GM18858 (cell line): Measurements from ENCODE around the gene RASEF.
A peak's percentile ranks its signal among the peaks of the same experiment; 100 is the strongest.

ENCODE experiments used
- ATAC-seq: cut with Tn5 transposase; IDR thresholded peaks from one replicate; pipeline ENCODE4 v1.9.1; 2021; ENCODE audit not compliant: unreplicated experiment

RASEF gene

GRCh38 chr9:83013867-83014605 is 48.9 kb downstream of the RASEF start:
- no peak for ATAC-seq

GRCh38 chr9:83012922-83013838 is 49.8 kb downstream of the RASEF start:
- ATAC-seq = no peak

DNA sequence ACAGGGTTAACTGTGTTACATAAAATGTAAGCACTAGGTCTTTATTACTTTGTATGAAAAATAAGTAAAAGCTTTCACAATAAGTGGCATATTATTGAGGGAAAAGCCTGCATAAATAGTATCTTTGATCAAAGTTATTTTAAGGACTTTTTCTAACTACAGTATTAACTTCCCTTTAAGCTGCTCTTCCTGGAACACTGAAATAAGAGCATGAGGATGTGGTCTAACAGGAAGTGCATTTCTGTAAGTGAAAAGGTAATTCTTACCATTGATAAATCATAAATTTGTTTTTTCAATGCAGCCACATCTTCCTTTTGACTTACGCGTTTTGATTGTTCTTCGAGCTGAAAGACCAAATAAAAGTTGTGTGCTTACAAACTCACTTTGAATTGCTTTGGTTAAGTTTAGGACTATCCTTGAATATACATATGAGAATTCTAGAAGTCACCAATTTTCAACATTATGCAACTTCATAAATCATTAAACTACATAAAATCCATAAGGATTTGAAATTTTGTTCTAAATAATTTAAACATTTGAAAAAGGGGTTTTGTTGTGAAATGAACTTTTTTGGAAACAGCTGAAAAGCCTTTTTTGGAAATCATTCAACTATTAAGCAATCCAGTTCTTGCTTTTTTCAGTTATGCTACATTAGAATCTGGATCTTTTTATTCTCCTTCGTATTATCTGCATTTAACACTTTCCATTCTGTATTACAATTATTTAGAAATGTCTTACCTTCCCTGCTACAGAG is 50.6 kb downstream of the RASEF start:
- ATAC-seq = no peak

- ATAC-seq = no peak
Observed at GRCh38 chr9:83011611-83012010, 51.3 kb downstream of the RASEF start.

- no peak for ATAC-seq
Observed at GRCh38 chr9:83007521-83008300, 55.2 kb downstream of the RASEF start.

DNA sequence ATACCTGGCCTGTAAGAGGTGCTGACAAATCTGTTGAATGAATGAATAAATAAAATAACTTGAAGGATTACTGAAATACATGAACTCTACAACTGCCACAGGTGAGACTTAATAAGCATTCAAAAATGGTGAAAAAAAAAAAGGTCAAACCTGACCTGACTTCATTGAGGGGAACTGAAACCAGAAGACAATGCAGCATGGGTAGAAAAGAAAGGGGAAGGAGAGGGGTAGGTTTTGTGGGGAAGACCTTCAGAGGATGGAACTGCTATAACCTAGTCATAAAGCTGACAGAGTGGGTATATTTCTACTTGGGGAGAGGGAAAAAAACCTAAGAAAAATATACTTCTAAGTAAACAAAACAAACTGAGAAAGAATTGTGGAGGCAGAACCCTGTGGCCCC is 56.6 kb downstream of the RASEF start:
- ATAC-seq = peak; percentile 69

GRCh38 chr9:83005963-83006362 is 57.0 kb downstream of the RASEF start:
- ATAC-seq = no peak

GRCh38 chr9:83005361-83005760 is 57.6 kb downstream of the RASEF start:
- no peak for ATAC-seq

DNA sequence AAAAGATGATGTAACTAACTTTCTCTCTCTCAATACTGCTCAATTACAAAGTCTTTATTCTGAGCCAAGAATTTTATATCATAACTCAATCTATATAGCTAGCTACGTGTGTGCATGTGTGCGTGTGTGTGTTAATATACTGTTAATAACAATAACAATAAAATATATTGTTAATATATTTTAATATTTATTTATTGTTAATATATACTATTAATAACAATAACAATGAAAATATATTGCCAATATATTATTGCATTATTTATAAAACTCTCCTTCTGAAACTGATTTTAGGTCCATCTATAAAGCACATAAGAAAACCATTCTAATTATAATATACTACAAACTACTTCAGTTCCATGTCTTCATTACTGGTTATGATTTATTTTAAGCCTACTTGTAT is 60.6 kb downstream of the RASEF start:
- no peak for ATAC-seq

DNA sequence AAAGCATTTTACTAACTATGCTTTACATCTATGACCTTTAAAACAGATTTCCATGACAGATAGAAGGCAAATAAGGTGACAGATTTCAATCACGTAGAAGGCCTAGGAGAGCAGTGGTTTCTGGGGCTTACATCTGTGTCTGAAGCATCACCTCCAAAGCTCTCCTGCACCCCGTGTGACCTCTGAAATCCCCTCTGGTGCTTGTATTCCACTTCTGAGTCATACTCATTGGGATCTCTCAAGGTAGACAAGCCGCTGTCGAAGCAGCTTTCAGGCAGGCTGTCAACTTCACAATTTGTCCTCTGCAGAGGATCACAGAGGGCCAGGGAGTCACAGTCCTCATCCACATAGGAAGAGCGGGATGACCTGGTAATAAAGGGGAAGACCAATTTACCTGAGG is 62.2 kb downstream of the RASEF start:
- ATAC-seq = no peak

DNA sequence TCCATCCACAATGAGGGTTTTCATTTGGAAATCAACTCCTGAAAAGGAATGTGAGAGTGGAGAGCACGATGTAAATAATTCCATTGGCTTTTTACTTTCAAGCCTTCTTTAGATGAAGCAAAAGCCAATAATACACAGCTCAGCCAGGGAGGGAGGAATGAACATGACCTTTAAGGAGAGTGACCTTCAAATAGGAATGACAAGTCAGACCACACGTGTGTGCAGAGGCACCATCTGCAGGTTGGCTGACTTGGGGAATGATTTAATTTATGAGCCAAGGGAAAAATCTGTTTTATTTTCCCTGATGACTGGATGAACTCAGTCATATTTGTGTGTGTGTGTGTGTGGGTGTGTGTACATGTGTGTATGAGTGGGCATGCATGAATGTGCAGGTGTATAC is 64.5 kb downstream of the RASEF start:
- no peak for ATAC-seq

- ATAC-seq = no peak
Observed at GRCh38 chr9:82997476-82998140, 65.3 kb downstream of the RASEF start.

DNA sequence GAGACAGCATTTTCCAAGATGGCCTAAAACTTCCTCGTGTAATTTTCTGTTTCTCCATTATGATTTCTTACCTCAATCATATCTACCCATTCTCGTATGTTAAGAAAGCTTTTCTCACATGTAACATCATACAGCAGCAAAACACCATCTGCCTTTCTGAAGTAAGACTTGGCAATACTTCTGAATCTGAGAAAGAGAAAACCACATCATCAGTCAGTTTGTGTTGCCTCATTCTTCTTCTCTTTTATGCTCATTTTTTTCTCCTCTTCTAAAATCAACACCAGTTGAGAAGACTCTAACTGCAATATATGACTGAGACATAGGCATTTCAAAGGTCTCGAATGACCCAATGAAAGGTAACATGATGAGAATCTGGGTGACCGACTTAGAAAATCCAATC is 66.0 kb downstream of the RASEF start:
- no peak for ATAC-seq

DNA sequence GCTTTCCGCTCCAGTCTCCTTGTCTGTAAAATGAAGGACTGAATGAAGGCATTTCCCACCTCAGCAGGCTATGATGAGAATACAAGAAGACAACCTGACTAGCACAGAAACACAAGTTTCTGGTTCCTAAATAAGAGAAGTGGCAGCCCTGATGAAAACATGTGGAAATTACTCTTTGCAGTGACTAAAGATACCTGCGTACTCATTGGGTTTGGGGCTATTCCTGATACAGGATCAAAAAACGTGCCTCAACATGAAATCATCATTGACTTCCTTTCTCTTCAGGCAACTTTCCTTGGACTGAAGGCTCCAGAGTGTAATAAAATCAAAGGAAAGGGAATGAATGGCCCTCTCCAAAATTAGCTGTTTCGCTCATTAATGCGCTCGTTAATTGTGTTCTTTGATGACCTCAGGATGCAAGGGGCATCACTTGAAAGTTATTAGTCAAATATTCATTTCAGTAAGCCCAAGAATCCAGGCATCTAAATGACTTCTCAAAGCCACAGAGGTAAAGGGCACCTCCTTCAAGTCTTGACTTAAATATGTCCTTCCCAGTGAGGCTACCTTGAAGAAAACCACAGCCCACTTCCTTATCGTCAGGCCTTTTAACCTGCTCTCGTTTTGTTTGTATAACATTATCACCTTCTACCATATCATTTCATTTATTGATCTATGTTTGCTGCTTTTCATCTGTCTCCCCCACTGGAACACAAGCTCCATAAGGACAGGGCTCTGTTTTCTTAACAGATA is 68.9 kb downstream of the RASEF start:
- no peak for ATAC-seq

DNA sequence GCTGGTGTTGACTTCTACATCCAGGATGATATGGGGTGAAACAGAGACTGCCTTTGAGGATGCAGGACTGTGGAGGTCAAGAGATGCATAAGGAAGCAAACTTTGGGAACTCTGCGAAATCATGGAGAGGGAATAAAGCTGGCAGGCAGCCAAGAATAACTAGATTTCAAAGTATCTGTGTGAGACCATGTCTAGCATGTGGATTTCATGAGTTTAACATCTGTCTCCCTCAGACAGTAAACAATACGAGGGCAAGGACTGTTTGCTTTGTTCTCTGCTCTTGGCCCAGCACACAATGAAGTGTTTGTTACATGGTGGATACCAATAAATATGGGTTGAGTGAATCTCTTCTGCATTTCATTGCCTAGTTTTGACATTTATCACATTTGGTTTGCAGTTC is 71.3 kb downstream of the RASEF start:
- ATAC-seq = no peak

- no peak for ATAC-seq
Observed at GRCh38 chr9:82989929-82990328, 73.0 kb downstream of the RASEF start.

DNA sequence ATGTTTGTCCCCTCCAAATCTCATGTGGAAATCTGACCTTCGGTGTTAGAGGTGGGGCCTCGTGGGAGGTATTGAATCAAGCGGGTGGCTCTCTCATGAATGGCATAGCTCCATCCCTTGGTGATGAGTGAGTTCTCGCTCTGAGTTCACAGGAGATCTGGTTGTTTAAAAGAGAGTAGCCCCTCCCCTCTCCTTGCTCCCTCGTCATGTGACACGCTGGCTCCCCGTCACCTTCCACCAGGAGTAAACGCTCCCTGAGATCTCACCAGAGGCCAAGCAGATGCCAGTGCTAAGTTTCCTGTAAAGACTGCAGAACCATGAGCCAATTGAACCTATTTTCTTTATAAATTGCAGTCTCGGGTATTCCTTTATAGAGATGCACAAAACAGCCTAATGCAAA is 74.5 kb downstream of the RASEF start:
- no peak for ATAC-seq

DNA sequence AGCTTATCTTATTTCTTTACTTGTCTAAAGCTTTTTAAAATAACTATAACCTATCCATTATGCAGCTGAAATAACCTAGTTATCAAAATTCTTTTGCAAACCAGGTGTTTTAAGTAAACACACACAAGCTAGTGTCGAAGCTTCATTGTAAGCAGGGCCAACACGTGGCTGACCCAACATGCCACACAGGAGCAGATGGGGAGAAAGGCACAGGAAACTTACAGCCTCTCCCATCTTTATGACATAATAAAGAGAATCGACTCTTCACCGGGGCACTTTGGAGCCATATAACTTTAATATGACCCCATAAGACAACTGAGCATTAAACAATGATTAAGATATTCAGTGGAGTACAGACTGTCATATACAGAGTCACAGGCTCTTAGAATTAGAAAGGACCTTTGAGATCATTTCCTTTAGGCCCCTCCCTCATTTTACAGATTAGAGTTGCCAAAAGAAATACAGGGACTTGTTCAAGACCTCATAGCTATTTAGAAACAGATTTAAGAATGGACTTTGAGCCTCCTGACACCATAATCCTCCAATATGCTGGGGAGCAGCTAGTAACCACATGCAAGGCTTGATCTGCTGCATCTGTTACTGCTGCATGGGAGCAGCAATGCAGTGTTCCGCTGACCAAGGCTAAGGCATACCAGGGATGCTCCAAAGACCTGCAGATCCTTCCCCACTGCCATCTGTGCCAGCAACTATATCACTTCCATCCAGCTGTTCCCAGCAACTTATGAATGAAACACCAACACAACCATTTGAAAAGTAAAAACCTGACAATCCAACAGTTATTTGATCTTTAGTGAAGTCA is 75.4 kb downstream of the RASEF start:
- no peak for ATAC-seq

GRCh38 chr9:82981552-82981951 is 81.4 kb downstream of the RASEF start:
- ATAC-seq = no peak
